Chondrocyte (in vitro differentiated cells): Measurements from ENCODE around the gene NCAPD2. TPM values are rescaled to one million over a fixed set of nuclear protein-coding genes. Genes with fewer than 3 reads are reported as not detected.

Experiments used
- DNase-seq: peaks from one replicate; pipeline ENCODE4 v3.0.0; 2021; ENCODE audit warnings: mixed read lengths, low spot score
- H3K27ac Mint-ChIP-seq: one replicate; pipeline ENCODE4 v1.8.0; 2021; ENCODE audit warnings: mild to moderate bottlenecking, moderate library complexity, mixed read lengths; ENCODE audit not compliant: unreplicated experiment
- H3K27me3 Mint-ChIP-seq: 2 replicates; pipeline ENCODE4 v1.8.0; 2021; ENCODE audit warnings: low read depth, mixed read lengths
- H3K36me3 Mint-ChIP-seq: 2 replicates; pipeline ENCODE4 v1.8.0; 2021; ENCODE audit warnings: low read depth, mixed read lengths
- H3K4me1 Mint-ChIP-seq: 2 replicates; pipeline ENCODE4 v1.8.0; 2021; ENCODE audit warnings: low read depth, mild to moderate bottlenecking, mixed read lengths
- H3K4me3 Mint-ChIP-seq: one replicate; pipeline ENCODE4 v1.8.0; 2021; ENCODE audit warnings: mild to moderate bottlenecking, moderate library complexity, mixed read lengths; ENCODE audit not compliant: unreplicated experiment
- H3K9me3 Mint-ChIP-seq: 2 replicates; pipeline ENCODE4 v1.8.0; 2021; ENCODE audit warnings: low read depth, mixed read lengths
- long read RNA-seq: library from polyadenylated mRNA; stranded (forward); transcript quantifications from one replicate; pipeline ENCODE4 v2.0.0, GENCODE V29; 2021
- total RNA-seq: library from RNA; stranded (reverse); gene quantifications from 3 replicates; pipeline ENCODE4 v1.2.1, GENCODE V29; 2021
- TF ChIP-seq, protein P1 (sequence below): fragments of 200-600 bp; sonication (generic); IDR thresholded peaks from 2 replicates; pipeline ENCODE4 v1.5.0; 2021; ENCODE audit warnings: antibody characterized with exemption, mild to moderate bottlenecking, moderate library complexity

NCAPD2 gene, protein sequence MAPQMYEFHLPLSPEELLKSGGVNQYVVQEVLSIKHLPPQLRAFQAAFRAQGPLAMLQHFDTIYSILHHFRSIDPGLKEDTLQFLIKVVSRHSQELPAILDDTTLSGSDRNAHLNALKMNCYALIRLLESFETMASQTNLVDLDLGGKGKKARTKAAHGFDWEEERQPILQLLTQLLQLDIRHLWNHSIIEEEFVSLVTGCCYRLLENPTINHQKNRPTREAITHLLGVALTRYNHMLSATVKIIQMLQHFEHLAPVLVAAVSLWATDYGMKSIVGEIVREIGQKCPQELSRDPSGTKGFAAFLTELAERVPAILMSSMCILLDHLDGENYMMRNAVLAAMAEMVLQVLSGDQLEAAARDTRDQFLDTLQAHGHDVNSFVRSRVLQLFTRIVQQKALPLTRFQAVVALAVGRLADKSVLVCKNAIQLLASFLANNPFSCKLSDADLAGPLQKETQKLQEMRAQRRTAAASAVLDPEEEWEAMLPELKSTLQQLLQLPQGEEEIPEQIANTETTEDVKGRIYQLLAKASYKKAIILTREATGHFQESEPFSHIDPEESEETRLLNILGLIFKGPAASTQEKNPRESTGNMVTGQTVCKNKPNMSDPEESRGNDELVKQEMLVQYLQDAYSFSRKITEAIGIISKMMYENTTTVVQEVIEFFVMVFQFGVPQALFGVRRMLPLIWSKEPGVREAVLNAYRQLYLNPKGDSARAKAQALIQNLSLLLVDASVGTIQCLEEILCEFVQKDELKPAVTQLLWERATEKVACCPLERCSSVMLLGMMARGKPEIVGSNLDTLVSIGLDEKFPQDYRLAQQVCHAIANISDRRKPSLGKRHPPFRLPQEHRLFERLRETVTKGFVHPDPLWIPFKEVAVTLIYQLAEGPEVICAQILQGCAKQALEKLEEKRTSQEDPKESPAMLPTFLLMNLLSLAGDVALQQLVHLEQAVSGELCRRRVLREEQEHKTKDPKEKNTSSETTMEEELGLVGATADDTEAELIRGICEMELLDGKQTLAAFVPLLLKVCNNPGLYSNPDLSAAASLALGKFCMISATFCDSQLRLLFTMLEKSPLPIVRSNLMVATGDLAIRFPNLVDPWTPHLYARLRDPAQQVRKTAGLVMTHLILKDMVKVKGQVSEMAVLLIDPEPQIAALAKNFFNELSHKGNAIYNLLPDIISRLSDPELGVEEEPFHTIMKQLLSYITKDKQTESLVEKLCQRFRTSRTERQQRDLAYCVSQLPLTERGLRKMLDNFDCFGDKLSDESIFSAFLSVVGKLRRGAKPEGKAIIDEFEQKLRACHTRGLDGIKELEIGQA (N-terminal part only)
- total RNA-seq: 23.0 to 27.7 TPM (median 25.0 TPM) in 3 replicates
- long read RNA-seq, full-length matches to known transcripts: 17 of 30 reads
- long read RNA-seq, partial matches to known transcripts: 7 of 30 reads
- long read RNA-seq, other reads (novel, unspliced or antisense): 6 of 30 reads

DNA sequence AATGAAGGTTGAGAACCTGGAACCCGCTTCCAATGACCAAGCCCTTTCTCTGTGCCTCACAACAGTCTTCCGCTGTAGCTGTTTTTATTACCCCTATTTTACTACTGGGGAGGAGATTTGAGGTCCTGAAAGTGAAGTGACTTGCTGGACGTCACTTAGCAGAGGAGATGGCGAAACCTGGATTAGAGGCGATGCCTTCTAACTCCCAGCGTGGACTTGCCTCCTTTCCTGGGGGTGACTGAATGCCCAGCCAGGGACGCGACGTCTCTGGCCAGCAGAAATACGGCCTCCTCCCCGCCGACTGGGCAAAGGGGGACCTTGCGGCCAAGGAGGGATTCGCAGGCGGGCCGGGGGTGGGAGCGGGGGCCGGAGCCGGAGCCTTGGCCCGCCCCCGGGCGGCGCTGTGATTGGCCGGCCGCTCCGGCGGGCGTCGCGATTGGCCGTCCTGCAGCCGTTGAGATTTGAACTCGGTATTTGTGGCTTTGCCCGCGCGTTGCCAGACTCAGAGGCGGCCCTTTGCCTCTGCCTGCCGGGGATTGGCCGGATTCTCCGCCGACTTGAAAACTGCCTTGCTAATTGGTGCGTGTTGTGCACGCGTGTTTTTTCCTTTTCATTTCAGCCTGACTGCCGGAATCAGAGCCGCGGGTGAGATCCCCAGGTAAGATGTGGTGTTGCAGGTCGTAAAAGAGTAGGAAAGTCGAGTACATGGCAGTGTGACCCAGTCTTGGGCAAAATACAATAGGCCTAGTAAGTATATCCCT is at the start of gene NCAPD2:
Gene NCAPD2, plus strand, starts transcription at position 606 of the 761 bp plus-strand sequence. CDS start 997 bp downstream, outside the sequence.
- Mint-ChIP-seq H3K4me1 (peaks cover 24% of the 10 kb centered on the region), H3K27me3 (no peaks in the 10 kb centered on the region), H3K4me3 (peak within 1 kb of the TSS; percentile 95), H3K36me3 (peaks cover 8% of the 10 kb centered on the region), H3K27ac (peak within 1 kb of the TSS; percentile 99), H3K9me3 (no peaks in the 10 kb centered on the region)
- TF ChIP-seq, protein P1, sequence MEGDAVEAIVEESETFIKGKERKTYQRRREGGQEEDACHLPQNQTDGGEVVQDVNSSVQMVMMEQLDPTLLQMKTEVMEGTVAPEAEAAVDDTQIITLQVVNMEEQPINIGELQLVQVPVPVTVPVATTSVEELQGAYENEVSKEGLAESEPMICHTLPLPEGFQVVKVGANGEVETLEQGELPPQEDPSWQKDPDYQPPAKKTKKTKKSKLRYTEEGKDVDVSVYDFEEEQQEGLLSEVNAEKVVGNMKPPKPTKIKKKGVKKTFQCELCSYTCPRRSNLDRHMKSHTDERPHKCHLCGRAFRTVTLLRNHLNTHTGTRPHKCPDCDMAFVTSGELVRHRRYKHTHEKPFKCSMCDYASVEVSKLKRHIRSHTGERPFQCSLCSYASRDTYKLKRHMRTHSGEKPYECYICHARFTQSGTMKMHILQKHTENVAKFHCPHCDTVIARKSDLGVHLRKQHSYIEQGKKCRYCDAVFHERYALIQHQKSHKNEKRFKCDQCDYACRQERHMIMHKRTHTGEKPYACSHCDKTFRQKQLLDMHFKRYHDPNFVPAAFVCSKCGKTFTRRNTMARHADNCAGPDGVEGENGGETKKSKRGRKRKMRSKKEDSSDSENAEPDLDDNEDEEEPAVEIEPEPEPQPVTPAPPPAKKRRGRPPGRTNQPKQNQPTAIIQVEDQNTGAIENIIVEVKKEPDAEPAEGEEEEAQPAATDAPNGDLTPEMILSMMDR: peak; percentile 45
- DNase-seq: peak; percentile 97

DNA sequence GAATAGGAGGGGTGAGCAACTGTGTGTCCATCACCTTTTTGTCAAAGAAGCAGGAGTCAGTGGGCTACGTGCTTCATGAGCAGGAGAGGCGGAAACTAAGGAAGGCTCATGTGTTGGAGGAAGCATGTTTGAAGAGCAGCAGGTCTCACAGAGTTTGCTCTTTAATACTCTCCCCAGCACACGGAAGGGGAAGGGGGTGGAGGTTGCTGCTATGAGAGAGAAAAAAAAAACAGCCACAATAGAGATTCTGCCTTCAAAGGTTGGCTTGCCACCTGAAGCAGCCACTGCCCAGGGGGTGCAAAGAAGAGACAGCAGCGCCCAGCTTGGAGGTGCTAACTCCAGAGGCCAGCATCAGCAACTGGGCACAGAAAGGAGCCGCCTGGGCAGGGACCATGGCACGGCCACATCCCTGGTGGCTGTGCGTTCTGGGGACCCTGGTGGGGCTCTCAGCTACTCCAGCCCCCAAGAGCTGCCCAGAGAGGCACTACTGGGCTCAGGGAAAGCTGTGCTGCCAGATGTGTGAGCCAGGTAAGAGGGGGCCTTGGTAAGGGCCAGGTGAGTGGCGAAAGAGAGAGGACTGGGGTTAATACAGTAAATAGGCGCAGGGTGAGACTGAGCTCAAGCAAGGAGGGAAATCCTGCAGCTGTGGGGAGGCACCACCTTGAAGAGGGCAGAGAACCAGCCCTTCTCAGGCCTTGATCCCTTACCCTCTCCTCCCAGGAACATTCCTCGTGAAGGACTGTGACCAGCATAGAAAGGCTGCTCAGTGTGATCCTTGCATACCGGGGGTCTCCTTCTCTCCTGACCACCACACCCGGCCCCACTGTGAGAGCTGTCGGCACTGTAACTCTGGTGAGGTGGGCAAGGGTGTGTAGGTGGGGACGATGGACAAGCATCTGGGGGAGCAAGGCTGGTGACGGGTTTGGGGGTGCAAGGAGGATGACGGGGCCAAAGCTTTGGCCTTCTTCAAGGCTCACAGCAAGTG is 48.9 kb upstream of the NCAPD2 start, which contains the start of gene CD27:
Gene CD27, plus strand, starts transcription at position 252 of the 985 bp plus-strand sequence. Its CDS starts 141 bp downstream, at position 393.
- H3K36me3 Mint-ChIP-seq: peaks cover 7% of the 10 kb centered on the region
- DNase-seq: no peak
- H3K9me3 Mint-ChIP-seq: no peaks in the 10 kb centered on the region

DNA sequence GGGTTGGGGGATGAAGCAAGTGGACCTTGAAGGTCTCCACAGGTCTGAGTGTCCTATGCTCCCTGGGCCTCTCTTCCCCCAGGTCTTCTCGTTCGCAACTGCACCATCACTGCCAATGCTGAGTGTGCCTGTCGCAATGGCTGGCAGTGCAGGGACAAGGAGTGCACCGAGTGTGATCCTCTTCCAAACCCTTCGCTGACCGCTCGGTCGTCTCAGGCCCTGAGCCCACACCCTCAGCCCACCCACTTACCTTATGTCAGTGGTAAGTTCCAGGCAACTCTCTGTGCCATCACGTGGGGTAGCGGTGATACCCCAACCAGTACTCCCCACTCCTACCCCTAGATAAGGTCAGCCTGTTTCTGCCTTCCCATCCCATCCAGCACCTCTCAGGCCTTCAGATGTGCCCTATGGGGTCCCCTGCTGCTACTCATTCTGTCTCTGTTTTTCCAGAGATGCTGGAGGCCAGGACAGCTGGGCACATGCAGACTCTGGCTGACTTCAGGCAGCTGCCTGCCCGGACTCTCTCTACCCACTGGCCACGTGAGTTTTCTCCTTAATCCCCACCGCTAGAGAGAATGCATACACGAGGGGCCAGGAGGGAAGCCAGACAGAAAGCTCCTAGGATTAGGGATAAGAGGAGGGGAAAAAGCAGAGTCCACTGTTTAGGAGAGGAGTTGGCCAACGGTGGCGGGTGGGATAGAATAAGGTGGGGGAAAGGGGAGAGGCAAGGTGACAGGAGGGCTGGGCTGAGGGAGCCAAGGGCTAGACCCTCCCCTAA is 43.6 kb upstream of the NCAPD2 start:
- Mint-ChIP-seq H3K36me3 (peaks cover 7% of the 10 kb centered on the region), H3K4me3 (peak overlapping the region; percentile 78), H3K27ac (peak overlapping the region; percentile 36), H3K27me3 (no peaks in the 10 kb centered on the region), H3K9me3 (no peaks in the 10 kb centered on the region), H3K4me1 (peaks cover 29% of the 10 kb centered on the region)
- TF ChIP-seq, protein P1: no peak
- DNase-seq: no peak

More for the DNA sequence above, 48.9 kb upstream of the NCAPD2 start, which contains the start of gene CD27:
- Mint-ChIP-seq H3K27ac (no peak within 1 kb of the TSS), H3K27me3 (no peaks in the 10 kb centered on the region), H3K4me1 (no peaks in the 10 kb centered on the region), H3K4me3 (no peak within 1 kb of the TSS)
- TF ChIP-seq, protein P1: no peak
